Motor neuron (in vitro differentiated cells): ENCODE results near the gene FAM168B. TPM values are rescaled to one million over a fixed set of nuclear protein-coding genes. Genes with fewer than 3 reads are reported as not detected.
"Not testable (repeated sequence)": the region's sequence is repeated elsewhere in the genome, so short reads cannot be mapped to it uniquely, and the experiment has no call there.

Source experiments
- ATAC-seq, 8 experiments: fragments of 200-7000 bp; cut with Tn5 transposase; replicated peaks in 6 of 8; 2 replicates each; pipeline ENCODE4 v1.8.0; 2021; ENCODE audit warnings: mild to moderate bottlenecking in 8 of 8, moderate library complexity in 8 of 8
- H3K27ac ChIP-seq, 2 donors: fragments of 250-450 bp; sonication (Bioruptor Pico); 2 replicates each; pipeline ENCODE4 v1.9.0; 2021; ENCODE audit warnings: antibody characterized with exemption in 2 of 2, mild to moderate bottlenecking in 2 of 2, moderate library complexity in 1 of 2
- H3K4me1 ChIP-seq, 2 donors: fragments of 250-450 bp; sonication (Bioruptor Pico); replicated peaks in 1 of 2; 2 replicates each; pipeline ENCODE4 v1.6.1; 2021; ENCODE audit warnings: antibody characterized with exemption in 2 of 2, mild to moderate bottlenecking in 2 of 2, moderate library complexity in 1 of 2
- H3K4me3 ChIP-seq, 5 donors: fragments of 250-450 bp; sonication (Bioruptor Pico); 2 replicates each; pipeline ENCODE4 v1.9.0; 2021; ENCODE audit warnings: antibody characterized with exemption in 5 of 5, mild to moderate bottlenecking in 5 of 5, moderate library complexity in 4 of 5
- WGBS, 10 experiments: fragments of 450-650 bp; shearing (Covaris generic); methylation state at CpG; one replicate each; pipeline ENCODE4 v1.0.0; 2022; 5-methylcytosine and 5-hydroxymethylcytosine counted together
- in situ Hi-C, 9 experiments: fragments of 400-800 bp; cut with MboI; loops; one replicate each; pipeline ENCODE4 v1.15.0; 2021; ENCODE audit warnings: low sequenced_read_pairs in 9 of 9, low pct_unique_long_range_greater_than_20kb in 2 of 9; ENCODE audit not compliant: unreplicated experiment in 9 of 9
- total RNA-seq, 8 experiments: library from RNA; unstranded; fragments of 300-600 nt; gene quantifications; 2 replicates each; pipeline versions ENCODE4 v1.2.3 to v1.2.4, GENCODE V29; 2022

Gene FAM168B
- total RNA-seq, 8 experiments from 2014 or later: 43.6 to 100 (median 70.4) TPM

GRCh38 chr2:131081190-131081589 is 12.1 kb downstream of the FAM168B start:
- Histone ChIP-seq H3K4me1 (no peaks in the 10 kb centered on the region), H3K27ac (no peak overlapping the region), H3K4me3 (no peak overlapping the region)
- in situ Hi-C loops: no loop called here
- no peak for ATAC-seq
- WGBS, 10 experiments: 80 to 100% (median 93%) methylated on average over 1 to 4 of the region's 4 CpGs; no CpG with 5 or more reads in 1 of the 10 experiments

- H3K4me3 ChIP-seq, H3K27ac ChIP-seq, ATAC-seq, in situ Hi-C loops, H3K4me1 ChIP-seq: not testable (repeated sequence)
- WGBS, 10 experiments: 67 to 100% (median 95%) methylated on average over 1 to 6 of the region's 6 CpGs
Measured at GRCh38 chr2:131079931-131080330, 13.3 kb downstream of the FAM168B start.

- WGBS, 10 experiments: 74 to 100% (median 95%) methylated on average over 1 to 3 of the region's 3 CpGs; no CpG with 5 or more reads in 1 of the 10 experiments
- in situ Hi-C loops: no loop called here
- no peak overlapping the region for H3K27ac ChIP-seq
Measured at GRCh38 chr2:131077966-131078365, 15.3 kb downstream of the FAM168B start.

GRCh38 chr2:131077182-131077846 is 15.9 kb downstream of the FAM168B start:
- in situ Hi-C loops: no loop called here

More at GRCh38 chr2:131077966-131078365, 15.3 kb downstream of the FAM168B start:
- ATAC-seq: no peak
- no peaks in the 10 kb centered on the region for H3K4me1 ChIP-seq
- no peak overlapping the region for H3K4me3 ChIP-seq

GRCh38 chr2:131076707-131077106 is 16.6 kb downstream of the FAM168B start:
- Histone ChIP-seq H3K4me3 (no peak overlapping the region), H3K27ac (no peak overlapping the region), H3K4me1 (no peaks in the 10 kb centered on the region)
- WGBS, 10 experiments: 81 to 100% (median 100%) methylated on average over 1 to 5 of the region's 5 CpGs; no CpG with 5 or more reads in 3 of the 10 experiments
- ATAC-seq: no peak
- in situ Hi-C loops: no loop called here

More at GRCh38 chr2:131077182-131077846, 15.9 kb downstream of the FAM168B start:
- Histone ChIP-seq H3K4me1 (no peaks in the 10 kb centered on the region), H3K27ac (no peak overlapping the region), H3K4me3 (no peak overlapping the region)
- peak in 1 of 8 experiments; percentile 40 for ATAC-seq
- 71 to 100% (median 94%) methylated on average over 1 to 9 of the region's 11 CpGs; no CpG with 5 or more reads in 2 of the 10 experiments for WGBS, 10 experiments

GRCh38 chr2:131075578-131075977 is 17.7 kb downstream of the FAM168B start:
- H3K4me1 ChIP-seq, H3K4me3 ChIP-seq, H3K27ac ChIP-seq, ATAC-seq, in situ Hi-C loops: not testable (repeated sequence)
- 97 to 100% (median 100%) methylated on average over 2 to 9 of the region's 15 CpGs; no CpG with 5 or more reads in 5 of the 10 experiments for WGBS, 10 experiments

- H3K4me1 ChIP-seq, H3K27ac ChIP-seq, H3K4me3 ChIP-seq, in situ Hi-C loops: not testable (repeated sequence)
- peak in 1 of 8 experiments; percentile 23 for ATAC-seq
- WGBS, 10 experiments: 80 to 100% (median 97%) methylated on average over 1 to 5 of the region's 6 CpGs; no CpG with 5 or more reads in 2 of the 10 experiments
Measured at GRCh38 chr2:131068172-131068571, 25.1 kb downstream of the FAM168B start.

GRCh38 chr2:131067465-131068125 is 25.7 kb downstream of the FAM168B start:
- Histone ChIP-seq H3K4me3 (no peak overlapping the region), H3K4me1 (peaks cover 3 to 8% of the 10 kb centered on the region in 2 donors), H3K27ac (no peak overlapping the region)
- 6 to 100% (median 56%) methylated on average over 1 to 2 of the region's 2 CpGs; no CpG with 5 or more reads in 4 of the 10 experiments for WGBS, 10 experiments
- peak in 3 of 8 experiments; percentile 73 to 90 (median 76) for ATAC-seq
- in situ Hi-C loops: no loop called here

GRCh38 chr2:131064589-131065512 is 28.4 kb downstream of the FAM168B start:
- ATAC-seq: peak in 5 of 8 experiments; percentile 26 to 78 (median 57)
- Histone ChIP-seq H3K27ac (peak overlapping the region in 1 of 2 donors; percentile 10), H3K4me3 (no peak overlapping the region), H3K4me1 (peaks cover 3 to 8% of the 10 kb centered on the region in 2 donors)
- 6 to 90% (median 63%) methylated on average over 4 to 11 of the region's 14 CpGs for WGBS, 10 experiments
- in situ Hi-C loops: no loop called here

GRCh38 chr2:131063501-131064283 is 29.6 kb downstream of the FAM168B start:
- no peak for ATAC-seq
- Histone ChIP-seq H3K27ac (no peak overlapping the region), H3K4me3 (no peak overlapping the region), H3K4me1 (peaks cover 3 to 8% of the 10 kb centered on the region in 2 donors)
- 74 to 100% (median 89%) methylated on average over 4 to 11 of the region's 11 CpGs for WGBS, 10 experiments
- in situ Hi-C loops: no loop called here

GRCh38 chr2:131058920-131059319 is 34.3 kb downstream of the FAM168B start:
- WGBS, 10 experiments: 88 to 100% (median 100%) methylated on average over 1 to 4 of the region's 4 CpGs; no CpG with 5 or more reads in 1 of the 10 experiments
- Histone ChIP-seq H3K4me1 (no peaks in the 10 kb centered on the region), H3K27ac (no peak overlapping the region), H3K4me3 (no peak overlapping the region)
- peak in 1 of 8 experiments; percentile 55 for ATAC-seq
- in situ Hi-C loops: no loop called here

GRCh38 chr2:131058214-131058843 is 34.9 kb downstream of the FAM168B start:
- Histone ChIP-seq H3K4me1 (no peaks in the 10 kb centered on the region), H3K27ac (no peak overlapping the region), H3K4me3 (no peak overlapping the region)
- no peak for ATAC-seq
- 43 to 100% (median 80%) methylated on average over 1 to 8 of the region's 8 CpGs; no CpG with 5 or more reads in 1 of the 10 experiments for WGBS, 10 experiments
- in situ Hi-C loops: no loop called here
